Measurements from ENCODE around the gene BORCS5.

GRCh38 chr12:12492547-12492946 lies 135.7 kb downstream of the BORCS5 start:
- TF ChIP-seq POLR2A (IDR thresholded peaks at IDR 0.05) (no peak), CTCF (IDR thresholded peaks at IDR 0.05) (no peak)

All from uterus (tissue), 2 donors.